ENCODE results near the gene PROSER3. TPM values are rescaled to one million over a fixed set of nuclear protein-coding genes. Genes with fewer than 3 reads are reported as not detected.

The PROSER3 gene
- total RNA-seq, 1 experiment from 2014 or later: 37.3 TPM

- Mint-ChIP-seq H3K4me3 (ENCODE audit: unreplicated experiment) (peak overlapping the region; percentile 88), H3K36me3 (ENCODE audit: insufficient read depth, unreplicated experiment) (peaks cover 22% of the 10 kb centered on the region), H3K4me1 (ENCODE audit: insufficient read depth, unreplicated experiment) (peaks cover 20% of the 10 kb centered on the region), H3K27ac (ENCODE audit: low read depth, unreplicated experiment) (peak overlapping the region; percentile 97), H3K9me3 (ENCODE audit: unreplicated experiment) (no peaks in the 10 kb centered on the region), H3K27me3 (ENCODE audit: insufficient read depth, unreplicated experiment) (no peaks in the 10 kb centered on the region)
- peak; percentile 97 for DNase-seq (ENCODE audit: unreplicated experiment)
- TF ChIP-seq CTCF (IDR thresholded peaks at IDR 0.05; ENCODE audit: unreplicated experiment): peak; percentile 86
- CTCF ChIA-PET: interaction anchor here (0.6 kb wide), 1 partner anchor 159 kb away, joined by 3 read pairs; no protein-coding TSS in a partner anchor
- no TSS peak for BruUV-seq (replicated peaks)
- intact Hi-C loops (cut with micrococcal nuclease): loop anchor here (1.0 kb wide), 4 partner anchors 24 to 207 kb away; partner anchors contain the start of genes PSENEN and U2AF1L4
- POLR2A ChIA-PET: no interaction called here
These were observed 40.9 kb upstream of the PROSER3 start for GRCh38 chr19:35716801-35717664.

GRCh38 chr19:35717665-35718344 is 40.2 kb upstream of the PROSER3 start, which contains the start of gene KMT2B:
Gene KMT2B (plus strand): TSS chr19:35718003. CDS start chr19:35718019, 16 bp downstream.
- Mint-ChIP-seq H3K4me3 (ENCODE audit: unreplicated experiment) (peak within 1 kb of the TSS; percentile 88), H3K36me3 (ENCODE audit: insufficient read depth, unreplicated experiment) (peaks cover 30% of the 10 kb centered on the region), H3K9me3 (ENCODE audit: unreplicated experiment) (no peaks in the 10 kb centered on the region), H3K27me3 (ENCODE audit: insufficient read depth, unreplicated experiment) (no peaks in the 10 kb centered on the region), H3K4me1 (ENCODE audit: insufficient read depth, unreplicated experiment) (peaks cover 20% of the 10 kb centered on the region), H3K27ac (ENCODE audit: low read depth, unreplicated experiment) (peak within 1 kb of the TSS; percentile 97)
- TF ChIP-seq CTCF (IDR thresholded peaks at IDR 0.05; ENCODE audit: unreplicated experiment): no peak
- no TSS peak for BruUV-seq (replicated peaks)
- no peak for DNase-seq (ENCODE audit: unreplicated experiment)
- CTCF ChIA-PET: interaction anchor here (0.6 to 1.3 kb wide), 2 partner anchors 25 to 159 kb away, joined by 3 to 5 read pairs; no protein-coding TSS in a partner anchor
- POLR2A ChIA-PET: interaction anchor here (0.9 to 1.4 kb wide), 7 partner anchors 13 to 1132 kb away, joined by 3 to 8 read pairs (median 4); partner anchors contain the start of genes COX6B1, LIN37, PSENEN and U2AF1L4
- intact Hi-C loops (cut with micrococcal nuclease): loop anchor here (1.0 kb wide), 4 partner anchors 25 to 208 kb away; partner anchors contain the start of genes PSENEN and U2AF1L4

GRCh38 chr19:35718345-35719041 is 39.5 kb upstream of the PROSER3 start:
- Mint-ChIP-seq H3K27ac (ENCODE audit: low read depth, unreplicated experiment) (peak overlapping the region; percentile 82), H3K9me3 (ENCODE audit: unreplicated experiment) (no peaks in the 10 kb centered on the region), H3K4me3 (ENCODE audit: unreplicated experiment) (peak overlapping the region; percentile 80), H3K36me3 (ENCODE audit: insufficient read depth, unreplicated experiment) (peaks cover 36% of the 10 kb centered on the region), H3K27me3 (ENCODE audit: insufficient read depth, unreplicated experiment) (no peaks in the 10 kb centered on the region), H3K4me1 (ENCODE audit: insufficient read depth, unreplicated experiment) (peaks cover 20% of the 10 kb centered on the region)
- TSS peak; percentile 27 for BruUV-seq (replicated peaks)
- peak; percentile 24 for DNase-seq (ENCODE audit: unreplicated experiment)
- POLR2A ChIA-PET: interaction anchor here (0.5 to 1.8 kb wide), 10 partner anchors 12 to 1132 kb away, joined by 3 to 9 read pairs (median 4); partner anchors contain the start of genes COX6B1, LIN37, PSENEN and U2AF1L4
- CTCF ChIA-PET: interaction anchor here (0.9 to 1.3 kb wide), 3 partner anchors 24 to 26 kb away, joined by 3 to 7 read pairs (median 5); partner anchors contain the start of genes PSENEN and U2AF1L4
- no peak for TF ChIP-seq CTCF (IDR thresholded peaks at IDR 0.05; ENCODE audit: unreplicated experiment)
- intact Hi-C loops (cut with micrococcal nuclease): no loop called here
